Lower leg skin (tissue), 4 donors: ENCODE measurements around the gene DPY19L2. TPM values are rescaled to one million over a fixed set of nuclear protein-coding genes. Genes with fewer than 3 reads are reported as not detected.
"Not testable (repeated sequence)": the region's sequence is repeated elsewhere in the genome, so short reads cannot be mapped to it uniquely, and the experiment has no call there.

Experiments used
- DNase-seq, 2 donors: peaks; one replicate each; pipeline ENCODE4 v3.0.0-alpha.2; 2019; ENCODE audit warnings: low spot score in 2 of 2
- H3K4me3 ChIP-seq: fragments of 200-600 bp; sonication (generic); 2 replicates; pipeline ENCODE4 v1.5.1; 2017; ENCODE audit warnings: mild to moderate bottlenecking, low read depth; ENCODE audit not compliant: poor library complexity, severe bottlenecking
- WGBS, 2 donors: methylation state at CpG; one replicate each; pipeline ENCODE4 v1.1.5; 2018; 5-methylcytosine and 5-hydroxymethylcytosine counted together
- intact Hi-C: fragments of 100-400 bp; cut with DNase I; formaldehyde crosslinking; loops from one replicate; pipeline ENCODE4 v1.15.0; 2023; ENCODE audit warnings: low total_unique reads
- total RNA-seq, 4 donors: library from RNA; depleted of rRNA; stranded (reverse); fragments of >200 nt; gene quantifications; one replicate each; pipeline ENCODE4 v1.1.0, GENCODE V29; 2016

DPY19L2 gene
- total RNA-seq, 4 donors from 2014 or later, result 0.95 to 7.6 (median 3.1) TPM

DNA sequence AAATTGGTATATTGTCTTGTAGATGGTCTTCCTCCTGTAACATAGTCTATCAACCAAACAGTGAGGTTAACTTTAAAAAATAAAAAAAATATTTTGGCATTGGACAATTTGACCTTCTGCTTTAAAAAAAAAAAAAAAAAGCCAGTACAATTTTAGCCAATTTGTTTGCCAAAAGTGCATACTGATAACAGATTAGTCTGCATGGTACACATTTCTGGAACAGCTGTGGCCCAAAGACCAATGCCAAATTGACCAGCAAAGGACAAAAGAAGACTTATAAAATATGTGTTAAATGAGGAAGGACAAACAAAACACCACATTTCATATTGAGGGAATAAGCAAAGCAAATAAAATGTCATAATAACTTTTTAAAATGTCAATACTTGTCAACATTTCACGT, 20.8 kb upstream of the DPY19L2 start:
- intact Hi-C loops, H3K4me3 ChIP-seq, DNase-seq: not testable (repeated sequence)
- WGBS, 2 donors, result 75 to 83% methylated on average over 1 of the region's 1 CpG

DNA sequence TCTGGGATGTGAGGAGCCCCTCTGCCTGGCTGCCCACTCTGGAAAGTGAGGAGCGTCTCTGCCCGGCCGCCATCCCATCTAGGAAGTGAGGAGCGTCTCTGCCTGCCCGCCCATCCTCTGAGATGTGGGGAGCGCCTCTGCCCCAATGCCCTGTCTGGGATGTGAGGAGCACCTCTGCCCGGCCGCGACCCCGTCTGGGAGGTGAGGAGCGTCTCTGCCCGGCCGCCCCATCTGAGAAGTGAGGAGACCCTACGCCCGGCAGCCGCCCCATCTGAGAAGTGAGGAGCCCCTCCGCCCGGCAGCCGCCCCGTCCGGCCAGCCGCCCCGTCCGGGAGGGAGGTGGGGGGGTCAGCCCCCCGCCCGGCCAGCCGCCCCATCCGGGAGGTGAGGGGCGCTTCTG, 18.3 kb upstream of the DPY19L2 start:
- intact Hi-C loops, H3K4me3 ChIP-seq, DNase-seq: not testable (repeated sequence)
- whole genome bisulfite sequencing, 2 donors, result 95 to 97% methylated on average over 5 to 11 of the region's 29 CpGs

DNA sequence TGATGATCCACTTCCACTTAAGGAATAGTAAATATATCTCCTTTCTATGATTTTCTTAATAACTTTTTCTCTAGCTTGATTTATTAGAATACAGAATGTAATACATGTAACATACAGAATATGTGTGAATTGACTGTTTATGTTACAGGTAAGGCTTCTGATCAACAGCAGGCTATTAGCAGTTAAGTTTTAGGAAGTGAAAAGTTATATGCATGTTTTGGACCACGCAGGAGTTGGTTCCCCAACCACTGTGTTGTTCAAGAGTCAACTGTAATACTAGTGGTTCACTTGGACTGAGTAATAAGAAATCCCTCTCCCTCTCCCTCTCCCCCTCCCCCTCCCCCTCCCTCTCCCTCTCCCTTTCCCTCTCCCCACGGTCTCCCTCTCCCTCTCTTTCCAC, 17.5 kb upstream of the DPY19L2 start:
- 90 to 91% methylated on average over 2 of the region's 2 CpGs for WGBS, 2 donors
- intact Hi-C loops, DNase-seq, H3K4me3 ChIP-seq: not testable (repeated sequence)

DNA sequence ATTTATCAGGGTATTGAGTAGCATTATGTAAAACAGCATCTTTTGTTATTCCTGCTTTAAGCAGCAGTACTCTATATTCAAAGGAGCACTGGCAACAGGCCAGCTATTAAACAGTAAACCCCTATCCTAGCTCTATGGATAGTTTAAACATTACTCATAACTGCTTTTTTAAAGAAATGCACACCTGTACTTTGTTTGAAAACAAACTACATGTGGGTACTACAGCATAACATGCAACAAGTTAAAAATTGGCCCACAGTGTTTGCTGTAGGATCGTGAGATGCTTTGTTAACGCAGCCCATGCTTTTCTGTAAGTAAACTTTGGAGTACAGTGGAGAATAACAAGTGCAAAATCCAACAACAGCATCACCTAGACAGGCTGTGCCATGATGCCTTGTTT, 14.3 kb upstream of the DPY19L2 start:
- intact Hi-C loops, DNase-seq, H3K4me3 ChIP-seq: not testable (repeated sequence)
- WGBS, 2 donors, result 62 to 65% methylated on average over 2 of the region's 2 CpGs

DNA sequence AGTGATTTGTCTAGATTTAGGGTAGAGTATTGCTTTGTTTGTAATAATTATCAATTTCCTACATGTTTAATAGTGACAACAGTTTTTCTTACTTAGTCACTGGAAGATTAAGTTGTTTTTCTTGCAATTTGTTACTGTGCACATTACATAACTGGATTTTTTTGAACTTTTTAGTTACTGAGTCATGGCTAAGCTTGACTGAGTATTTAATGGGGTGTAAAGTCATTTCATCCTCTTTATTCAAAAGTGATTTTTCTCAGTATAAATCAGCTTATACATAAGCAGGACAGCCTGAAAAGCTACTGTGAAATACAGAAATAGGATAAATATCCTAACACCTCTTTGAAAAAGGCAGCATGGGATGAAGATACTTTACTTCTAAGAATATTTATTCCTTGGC, 12.5 kb upstream of the DPY19L2 start:
- DNase-seq, intact Hi-C loops, H3K4me3 ChIP-seq: not testable (repeated sequence)

DNA sequence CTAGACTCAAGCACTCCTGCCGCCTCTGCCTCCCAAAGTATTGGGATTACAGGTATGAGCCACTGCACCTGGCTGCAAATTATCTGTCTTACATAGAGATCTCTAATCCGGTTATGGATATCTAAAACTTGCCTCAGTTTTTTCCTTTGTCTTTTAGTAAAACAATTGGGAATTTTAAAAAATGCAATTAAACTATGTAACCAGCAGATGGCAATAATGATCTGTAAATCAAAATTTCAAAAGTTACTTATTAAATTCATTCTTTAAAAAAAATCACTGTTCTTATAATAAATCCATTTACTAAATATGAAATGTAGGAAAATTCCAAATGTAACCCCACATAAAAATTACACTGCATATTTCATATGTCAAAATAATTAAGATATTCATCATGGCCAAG, 4.3 kb upstream of the DPY19L2 start:
- 11 to 28% methylated on average over 2 of the region's 2 CpGs for WGBS, 2 donors
- H3K4me3 ChIP-seq, intact Hi-C loops: not testable (repeated sequence)

DNA sequence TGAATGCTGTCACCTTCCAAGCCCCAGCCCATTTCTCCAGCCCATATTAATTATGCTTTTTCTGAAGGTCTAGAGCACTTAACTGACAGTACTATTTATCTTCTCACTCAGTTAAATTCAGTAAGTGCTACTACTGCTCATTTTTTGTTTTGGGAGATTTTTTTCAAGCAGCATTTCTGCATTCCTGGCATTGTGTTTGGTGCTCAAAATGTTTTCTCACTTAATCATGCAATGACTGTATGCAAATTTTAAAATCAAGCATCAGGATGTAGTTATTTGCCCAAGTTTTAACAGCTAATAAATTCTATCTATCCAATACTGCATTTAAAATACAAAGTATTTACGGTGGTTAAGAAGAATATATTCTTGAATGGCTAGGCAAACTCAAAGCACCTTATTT, 1.6 kb upstream of the DPY19L2 start:
- 80 to 82% methylated on average over 1 of the region's 1 CpG for WGBS, 2 donors
- intact Hi-C loops, DNase-seq, H3K4me3 ChIP-seq: not testable (repeated sequence)

More for the DNA sequence above, 4.3 kb upstream of the DPY19L2 start:
- not testable (repeated sequence) for DNase-seq

DNA sequence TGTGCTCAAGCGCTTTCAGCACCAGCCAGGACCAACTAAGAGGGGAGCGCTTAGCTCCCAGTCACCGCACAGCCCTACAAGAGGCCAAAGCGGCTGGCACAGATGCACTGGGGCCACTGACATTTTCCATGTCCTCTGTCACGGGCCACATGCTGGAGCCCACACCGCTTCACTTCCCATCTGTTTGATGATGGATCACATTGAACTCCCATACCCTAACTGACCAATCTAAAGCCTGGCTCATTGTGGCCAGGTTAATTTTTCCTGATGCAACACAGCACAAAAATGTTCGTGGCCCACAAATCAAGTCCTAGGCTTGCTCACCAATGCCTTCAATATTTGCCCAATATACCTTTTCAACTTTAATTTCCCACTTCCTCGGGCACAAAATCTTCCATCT, 1.1 kb upstream of the DPY19L2 start:
- H3K4me3 ChIP-seq, DNase-seq, intact Hi-C loops: not testable (repeated sequence)
- WGBS, 2 donors, result 63 to 79% methylated on average over 2 to 5 of the region's 8 CpGs

DNA sequence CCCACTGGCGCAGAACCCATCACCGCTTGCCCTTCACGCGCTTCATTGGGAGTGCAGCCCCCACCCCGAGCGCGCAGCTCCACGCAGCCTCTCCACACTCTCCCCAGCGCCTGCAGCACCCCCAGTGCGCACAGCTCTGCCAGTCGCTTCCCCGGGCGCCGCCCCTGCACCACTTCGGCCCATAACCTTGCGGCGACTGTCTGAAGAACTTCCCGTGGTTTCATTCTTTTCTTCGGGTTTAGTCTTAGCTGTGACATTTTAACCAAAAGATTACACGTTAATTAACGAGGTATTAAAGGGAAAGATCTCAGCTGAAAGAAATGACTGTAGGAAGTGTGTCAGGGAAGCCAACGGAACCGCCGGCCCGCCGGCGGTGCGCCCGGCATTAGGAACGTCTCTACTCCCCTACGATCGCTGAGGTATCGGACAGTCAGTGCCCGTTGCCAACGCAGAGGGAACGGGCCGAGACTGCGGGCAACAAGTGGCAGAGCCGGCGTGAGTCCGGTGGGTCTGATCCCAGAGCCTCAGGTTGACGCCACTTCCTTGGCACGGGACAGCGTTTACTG, 590 bp upstream of the DPY19L2 start:
- intact Hi-C loops, DNase-seq: not testable (repeated sequence)
- WGBS, 2 donors, result 0 to 2% methylated on average over 44 of the region's 44 CpGs
- H3K4me3 ChIP-seq, result peak overlapping the region; percentile 37

DNA sequence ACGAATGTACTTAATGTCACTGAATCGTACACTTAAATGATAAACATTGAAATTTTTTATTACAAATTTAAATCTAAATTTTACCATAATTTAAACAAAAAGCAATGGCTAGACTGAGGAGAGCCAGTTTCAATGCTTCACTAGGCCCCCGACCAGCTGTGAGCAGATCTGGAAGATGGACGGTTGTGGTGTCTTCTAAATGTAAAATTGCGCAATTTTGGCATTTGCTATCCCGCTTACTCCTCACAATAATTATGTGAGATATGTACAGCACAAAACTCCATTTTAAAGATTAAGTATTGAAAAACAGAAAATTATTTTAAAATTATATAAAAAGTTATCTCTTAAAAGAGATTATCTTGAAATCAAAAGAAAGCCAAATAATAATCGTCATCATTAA, 5.3 kb downstream of the DPY19L2 start:
- H3K4me3 ChIP-seq, DNase-seq, intact Hi-C loops: not testable (repeated sequence)
- 81 to 87% methylated on average over 7 of the region's 7 CpGs for WGBS, 2 donors

DNA sequence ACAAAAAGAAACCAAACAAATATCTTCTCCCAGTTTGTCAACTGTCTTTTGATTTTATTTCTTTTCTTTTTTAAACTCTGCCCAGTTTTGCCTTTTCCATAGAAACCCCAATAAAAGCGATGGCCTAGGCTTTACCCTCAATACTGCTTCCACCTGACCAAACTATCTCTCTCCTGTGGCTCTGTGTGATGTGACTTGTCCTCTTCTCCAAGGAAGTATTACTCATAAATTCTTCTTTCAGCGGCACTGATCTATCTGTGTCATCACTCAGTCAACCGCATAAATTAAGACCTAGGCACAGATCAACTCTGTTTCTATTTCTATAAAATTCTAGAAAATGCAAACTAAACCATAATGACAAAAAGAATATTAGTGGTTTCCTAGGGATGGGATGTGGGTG, 9.8 kb downstream of the DPY19L2 start:
- intact Hi-C loops, result not testable (repeated sequence)

DNA sequence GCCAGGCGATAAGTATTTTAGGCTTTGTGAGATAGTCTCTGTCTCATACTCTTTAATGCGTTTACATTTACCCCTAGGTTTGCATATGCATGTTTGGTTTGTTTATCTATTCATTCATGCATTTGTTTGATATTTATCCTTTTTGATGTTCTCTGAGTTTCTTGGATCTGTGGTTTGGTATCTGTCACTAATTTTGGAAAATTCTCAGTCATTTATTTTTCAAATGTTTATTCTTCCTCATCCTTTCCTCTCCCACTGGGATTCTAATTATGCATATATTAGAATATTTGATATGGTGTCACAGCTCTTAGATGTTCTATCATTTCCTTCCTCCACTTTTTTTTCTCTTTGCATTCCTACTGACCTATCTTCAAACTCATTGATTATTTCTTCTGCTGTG, 11.9 kb downstream of the DPY19L2 start:
- 90 to 95% methylated on average over 2 of the region's 2 CpGs for WGBS, 2 donors
- intact Hi-C loops, H3K4me3 ChIP-seq, DNase-seq: not testable (repeated sequence)

More for the DNA sequence above, 9.8 kb downstream of the DPY19L2 start:
- WGBS, 2 donors, result 77 to 93% methylated on average over 3 of the region's 3 CpGs
- DNase-seq, H3K4me3 ChIP-seq: not testable (repeated sequence)

DNA sequence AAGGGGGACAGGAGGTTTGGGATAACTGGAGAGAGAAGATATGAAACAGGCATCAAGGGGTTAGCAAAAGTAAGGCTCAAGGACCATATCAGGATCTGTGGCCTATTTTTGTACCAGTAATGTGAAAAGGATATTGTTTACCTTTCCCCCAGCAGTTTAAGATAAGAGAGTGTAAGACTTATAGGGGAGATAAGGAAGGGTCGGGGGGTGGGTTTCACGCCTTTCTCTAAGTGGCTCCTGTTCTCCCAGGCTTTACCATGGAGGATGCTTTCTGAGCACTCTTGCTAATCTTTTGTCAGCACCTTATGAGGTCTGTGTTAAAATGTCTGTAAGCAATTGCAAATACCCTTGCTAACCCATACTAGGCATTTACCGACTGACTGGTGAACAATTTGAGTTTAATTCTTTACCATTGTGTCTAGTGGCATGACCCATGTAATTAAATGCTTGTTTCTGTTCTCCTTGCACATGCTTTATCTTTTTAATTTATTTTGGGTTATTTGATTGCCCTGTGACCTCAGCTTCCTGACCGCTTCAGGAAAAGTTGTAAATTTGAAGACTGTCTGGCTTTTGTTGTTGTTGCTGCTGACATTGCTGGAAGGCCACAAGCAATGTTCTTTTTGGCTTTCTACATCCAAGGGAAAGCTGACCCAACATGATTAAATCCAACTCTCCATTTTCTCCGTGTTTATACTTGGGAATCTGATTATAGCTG, 12.6 kb downstream of the DPY19L2 start:
- 55 to 67% methylated on average over 5 of the region's 5 CpGs for WGBS, 2 donors
- H3K4me3 ChIP-seq, DNase-seq, intact Hi-C loops: not testable (repeated sequence)

DNA sequence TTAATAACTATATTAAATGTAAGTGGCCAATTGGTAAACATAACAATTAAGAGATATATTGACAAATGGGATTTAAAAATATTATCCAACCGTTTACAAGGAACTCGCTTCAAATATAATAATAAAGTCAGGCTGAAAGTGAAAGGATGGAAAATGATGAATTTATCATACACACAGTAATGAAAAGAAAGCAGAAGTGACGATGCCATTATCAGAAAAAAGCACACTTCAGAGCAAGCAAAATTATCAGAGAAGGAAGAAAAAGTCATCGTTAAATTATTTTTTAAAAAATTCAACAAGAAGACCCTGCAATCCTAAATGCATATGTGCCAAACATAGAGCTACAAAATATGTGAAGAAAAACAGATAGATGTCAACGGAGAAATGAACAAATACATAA, 13.8 kb downstream of the DPY19L2 start:
- H3K4me3 ChIP-seq, intact Hi-C loops, DNase-seq: not testable (repeated sequence)
- WGBS, 2 donors, result 80 to 81% methylated on average over 5 of the region's 5 CpGs

DNA sequence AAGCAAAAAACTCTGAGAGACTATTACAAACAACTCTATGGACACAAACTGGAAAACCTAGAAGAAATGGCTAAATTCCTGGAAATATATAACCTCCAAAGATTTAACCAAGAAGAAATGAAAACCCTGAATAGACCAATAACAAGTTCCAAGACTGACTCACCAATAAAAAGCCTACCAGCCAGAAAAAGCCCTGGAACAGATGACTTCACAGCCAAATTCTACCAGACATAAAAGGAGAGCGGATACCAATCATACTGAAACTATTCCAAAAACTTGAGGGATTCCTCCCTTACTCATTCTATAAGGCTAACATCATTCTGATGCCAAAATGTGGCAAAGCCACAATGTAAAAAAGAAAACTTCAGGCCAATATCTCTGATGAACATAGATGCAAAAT, 18.8 kb downstream of the DPY19L2 start:
- H3K4me3 ChIP-seq, DNase-seq, intact Hi-C loops: not testable (repeated sequence)
- WGBS, 2 donors, result 75 to 80% methylated on average over 1 of the region's 1 CpG
